Activated CD4-positive, alpha-beta T cell treated with anti-CD3 and anti-CD28 coated beads, Interleukin-2, amount 50 U/mL, for 16 hours (primary cell): Measurements from ENCODE around the gene GAREM1.
"Not testable (repeated sequence)": the region's sequence is repeated elsewhere in the genome, so short reads cannot be mapped to it uniquely, and the experiment has no call there.

Experiments used
- DNase-seq: peaks from one replicate; pipeline ENCODE4 v3.0.0-alpha.2; 2020

GAREM1 gene

GRCh38 chr18:32321826-32322225, 148.9 kb downstream of the GAREM1 start:
- no peak for DNase-seq

- no peak for DNase-seq
These were observed 151.6 kb downstream of the GAREM1 start for GRCh38 chr18:32319084-32319483.

GRCh38 chr18:32318581-32318980, 152.1 kb downstream of the GAREM1 start:
- no peak for DNase-seq

GRCh38 chr18:32317651-32318050, 153.0 kb downstream of the GAREM1 start:
- DNase-seq: no peak

- DNase-seq: no peak
These were observed 154.8 kb downstream of the GAREM1 start for GRCh38 chr18:32315881-32316280.

GRCh38 chr18:32310774-32311173, 159.9 kb downstream of the GAREM1 start:
- no peak for DNase-seq

GRCh38 chr18:32310101-32310500, 160.6 kb downstream of the GAREM1 start:
- DNase-seq: no peak

GRCh38 chr18:32308493-32309120, 162.1 kb downstream of the GAREM1 start:
- DNase-seq: no peak

- DNase-seq: no peak
These were observed 167.3 kb downstream of the GAREM1 start for GRCh38 chr18:32303400-32303799.

GRCh38 chr18:32302806-32303205, 167.9 kb downstream of the GAREM1 start:
- no peak for DNase-seq

- DNase-seq: peak; percentile 59
These were observed 168.5 kb downstream of the GAREM1 start for GRCh38 chr18:32301976-32302743.

GRCh38 chr18:32301361-32301760, 169.3 kb downstream of the GAREM1 start:
- no peak for DNase-seq

- DNase-seq: no peak
These were observed 169.8 kb downstream of the GAREM1 start for GRCh38 chr18:32300914-32301313.

- no peak for DNase-seq
These were observed 171.2 kb downstream of the GAREM1 start for GRCh38 chr18:32299484-32299883.

- DNase-seq: no peak
These were observed 172.5 kb downstream of the GAREM1 start for GRCh38 chr18:32298171-32298667.

- no peak for DNase-seq
These were observed 173.0 kb downstream of the GAREM1 start for GRCh38 chr18:32297579-32298170.

- no peak for DNase-seq
These were observed 173.8 kb downstream of the GAREM1 start for GRCh38 chr18:32296851-32297250.

- no peak for DNase-seq
These were observed 175.1 kb downstream of the GAREM1 start for GRCh38 chr18:32295604-32296003.

- no peak for DNase-seq
These were observed 177.6 kb downstream of the GAREM1 start for GRCh38 chr18:32293107-32293506.

GRCh38 chr18:32291623-32292022, 179.1 kb downstream of the GAREM1 start:
- DNase-seq: not testable (repeated sequence)

GRCh38 chr18:32290810-32291209, 179.9 kb downstream of the GAREM1 start:
- DNase-seq: no peak

GRCh38 chr18:32289483-32290075, 181.1 kb downstream of the GAREM1 start:
- peak; percentile 58 for DNase-seq

GRCh38 chr18:32287873-32288272, 182.8 kb downstream of the GAREM1 start:
- no peak for DNase-seq

GRCh38 chr18:32287249-32287648, 183.4 kb downstream of the GAREM1 start:
- DNase-seq: no peak
